ENCODE data around the gene ACRBP.

The ACRBP gene

DNA sequence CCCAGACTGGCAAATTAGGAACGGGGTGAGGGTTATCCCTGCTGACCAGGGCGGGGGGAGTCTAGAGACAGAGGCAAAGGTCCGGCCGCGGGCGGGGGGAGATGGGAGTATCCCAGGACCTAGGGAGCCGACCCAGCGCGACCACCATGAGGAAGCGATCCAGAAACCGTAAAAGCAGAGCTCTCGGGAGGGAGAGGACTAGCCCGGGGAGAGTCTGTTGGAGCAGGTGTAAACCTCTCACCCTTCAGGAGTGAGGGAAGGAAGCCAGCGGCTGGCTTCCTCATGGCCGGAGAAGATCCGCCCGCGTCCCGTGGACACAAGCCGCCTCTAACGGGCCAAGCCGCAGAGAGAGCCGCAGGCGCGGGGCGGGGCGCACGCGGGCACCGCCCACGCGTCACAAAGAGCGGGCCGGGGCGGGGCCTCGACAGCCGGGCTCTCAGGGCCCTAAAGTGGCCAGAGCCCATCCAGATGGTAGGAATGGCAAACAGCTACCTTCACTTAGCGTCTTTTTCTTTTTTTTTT, at the start of gene ACRBP:
ACRBP (minus strand) TSS at position 350 of the 522 bp plus-strand sequence; CDS start at position 284, 66 bp downstream.
- DNase-seq (ENCODE audit: low read depth), result peak; percentile 29

DNA sequence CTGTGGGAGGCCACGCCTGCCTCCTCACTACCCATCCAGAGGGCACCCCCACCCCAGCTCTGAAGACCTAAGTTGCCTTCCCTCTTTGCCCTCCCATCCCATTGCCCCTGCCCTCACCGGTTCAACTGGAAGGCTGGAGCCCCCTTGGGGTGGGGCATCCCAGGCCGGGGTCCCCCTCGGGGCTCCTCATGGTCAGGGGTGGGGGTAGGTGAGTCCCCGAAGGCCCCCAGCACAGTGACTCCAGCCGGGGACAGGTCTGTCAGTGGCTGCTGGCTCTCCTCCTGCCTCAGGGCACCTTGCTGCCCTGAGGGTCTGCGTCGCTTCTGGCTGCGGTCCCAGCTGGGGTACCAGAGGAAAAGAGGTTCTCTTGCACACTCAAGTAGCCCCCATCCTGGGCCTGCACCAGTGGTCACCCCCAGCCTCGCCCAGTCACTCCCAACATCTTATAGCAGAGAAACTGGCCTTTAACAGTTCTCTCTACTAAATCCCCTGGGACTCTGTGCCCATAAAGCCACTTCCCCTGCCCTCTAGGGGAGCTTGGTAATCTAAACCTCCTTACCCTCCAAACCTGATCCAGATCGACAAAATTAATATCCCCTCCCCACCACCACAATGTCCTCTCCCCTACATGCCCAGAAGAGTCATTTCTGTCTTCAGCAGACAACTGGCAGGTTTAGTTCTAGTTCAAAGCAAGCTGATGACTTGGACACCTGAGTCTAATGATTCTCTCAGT, 48.2 kb upstream of the ACRBP start:
- no peak for DNase-seq (ENCODE audit: low read depth)

DNA sequence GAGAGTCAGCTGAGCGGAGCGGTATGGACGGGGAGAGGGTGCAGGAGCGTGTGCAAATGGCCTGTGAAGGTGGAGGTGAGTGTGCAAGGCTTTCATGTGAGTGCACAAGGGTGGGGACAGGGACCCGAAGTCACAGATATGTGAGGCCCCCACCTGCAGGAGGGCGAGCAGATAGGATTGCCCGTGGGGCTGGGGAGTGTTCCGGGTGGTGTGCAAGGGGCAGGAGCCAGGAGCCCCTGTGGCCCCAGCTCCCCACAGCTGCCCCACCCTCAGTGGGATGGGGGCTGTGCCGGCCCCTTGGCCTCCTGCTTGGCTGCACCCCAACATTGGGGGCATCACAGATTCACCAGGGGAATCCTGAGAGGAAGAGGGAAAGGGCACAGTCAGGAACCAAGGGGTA, 47.5 kb upstream of the ACRBP start:
- no peak for DNase-seq (ENCODE audit: low read depth)

DNA sequence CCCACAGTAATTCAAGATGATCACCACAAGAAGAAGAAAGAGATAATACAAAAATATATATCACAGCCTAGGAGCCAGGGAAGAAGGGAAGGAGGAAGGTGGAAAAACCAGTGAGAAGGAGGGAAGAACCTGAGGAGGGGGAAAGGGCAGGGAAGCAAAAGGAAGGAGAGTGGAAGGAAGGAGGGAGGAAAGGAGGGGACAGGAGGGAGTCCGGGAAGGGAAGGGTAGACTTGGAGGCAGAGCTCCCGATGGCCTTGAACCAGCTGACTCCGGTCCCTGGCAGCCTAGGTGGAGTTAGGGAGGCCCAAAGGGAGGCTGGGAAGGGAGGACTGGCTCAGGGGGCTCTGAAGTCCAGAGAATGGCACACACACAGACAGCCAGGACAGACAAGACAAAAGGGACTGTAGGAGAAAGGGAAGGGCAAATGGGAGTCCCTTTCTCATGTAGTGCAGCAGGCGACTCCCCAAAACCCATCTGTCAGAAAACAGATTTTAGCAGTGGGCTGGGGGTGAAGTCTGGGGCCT, 46.7 kb upstream of the ACRBP start:
- no peak for DNase-seq (ENCODE audit: low read depth)

DNA sequence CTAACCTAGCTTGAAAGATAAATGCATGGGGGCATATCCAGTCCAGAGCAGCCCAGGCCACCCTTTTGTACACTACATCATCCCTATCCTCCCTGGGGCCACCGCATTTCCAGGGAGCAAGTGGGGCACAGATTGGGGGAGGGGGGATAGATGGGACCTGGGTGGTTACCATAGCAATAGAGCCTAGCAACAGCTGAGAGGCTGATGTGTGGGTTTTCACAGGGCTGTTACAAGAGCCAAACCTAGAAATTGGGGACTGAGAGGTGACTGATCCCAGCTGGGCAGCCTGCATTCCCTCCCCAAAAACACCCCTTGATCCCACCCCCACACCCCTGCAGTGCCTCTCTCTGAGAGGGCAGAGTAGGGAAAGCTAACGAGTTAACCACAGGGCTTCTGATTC, 45.7 kb upstream of the ACRBP start:
- DNase-seq (ENCODE audit: low read depth), result no peak

DNA sequence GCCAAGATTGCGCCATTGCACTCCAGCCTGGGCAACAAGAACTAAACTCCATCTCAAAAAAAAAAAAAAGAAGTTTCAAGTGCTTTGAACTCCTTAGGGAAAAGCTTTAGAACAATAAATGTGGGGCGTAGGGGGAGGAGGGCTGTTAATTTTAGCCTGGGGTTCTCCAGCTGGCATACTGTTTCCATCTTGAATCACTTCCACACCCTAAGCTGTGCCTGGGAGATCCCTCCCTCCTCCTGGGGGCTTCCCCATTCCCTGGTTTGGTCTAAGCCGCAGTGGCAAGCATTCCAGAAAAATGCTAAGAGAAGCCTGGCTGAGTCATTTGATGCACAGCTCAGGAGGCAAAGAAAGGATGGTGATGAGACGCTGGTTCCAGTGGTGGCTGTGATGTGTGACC, 44.2 kb upstream of the ACRBP start:
- DNase-seq (ENCODE audit: low read depth), result peak; percentile 48

DNA sequence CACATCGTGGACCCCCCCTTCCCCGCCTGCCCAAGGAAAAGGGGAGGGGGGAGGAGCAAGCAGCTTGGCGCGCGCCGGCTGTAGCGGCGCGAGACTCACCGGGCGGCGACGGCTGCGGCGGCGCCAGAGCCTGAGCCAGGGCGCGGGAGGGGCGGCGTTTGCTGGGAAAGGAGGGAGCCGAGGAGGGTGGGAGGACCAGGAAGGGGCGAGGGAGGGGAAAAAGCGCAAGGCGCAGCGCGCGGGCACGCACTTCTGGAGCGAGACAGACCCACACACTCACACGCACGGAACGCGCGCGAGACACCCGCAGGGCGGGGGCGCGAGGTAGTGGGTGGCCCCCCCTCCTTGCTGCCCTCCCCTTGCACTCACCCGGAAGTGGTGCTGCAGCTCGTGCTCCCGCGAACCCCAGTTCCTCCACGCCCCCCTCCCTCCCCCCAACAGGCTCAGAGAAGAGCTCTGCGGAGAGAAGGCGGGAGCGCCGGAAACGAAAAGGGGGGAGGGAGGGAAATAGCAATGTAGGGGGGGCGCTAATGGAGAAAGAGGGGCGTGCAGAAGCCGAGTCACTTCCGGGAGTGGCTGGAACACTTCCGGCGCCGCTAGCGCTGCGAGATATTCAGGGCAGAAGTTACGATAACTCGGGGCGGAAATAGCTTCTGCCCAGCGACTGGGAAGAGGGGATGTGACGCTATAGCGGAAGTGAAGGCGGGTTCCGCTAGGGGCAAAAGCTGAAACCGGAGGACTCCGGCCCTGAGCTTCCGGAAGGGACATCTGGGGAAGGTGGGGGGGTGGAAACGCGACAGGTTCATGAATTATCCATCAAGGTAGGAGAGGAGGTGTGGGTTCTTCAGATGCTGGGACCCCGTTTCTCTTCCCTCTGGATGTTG, 42.0 kb upstream of the ACRBP start, which contains the start of gene ZNF384:
ZNF384 (minus strand) TSS at position 377 of the 884 bp plus-strand sequence. CDS start 9,855 bp downstream, outside the sequence.
- DNase-seq (ENCODE audit: low read depth), result peak; percentile 99

DNA sequence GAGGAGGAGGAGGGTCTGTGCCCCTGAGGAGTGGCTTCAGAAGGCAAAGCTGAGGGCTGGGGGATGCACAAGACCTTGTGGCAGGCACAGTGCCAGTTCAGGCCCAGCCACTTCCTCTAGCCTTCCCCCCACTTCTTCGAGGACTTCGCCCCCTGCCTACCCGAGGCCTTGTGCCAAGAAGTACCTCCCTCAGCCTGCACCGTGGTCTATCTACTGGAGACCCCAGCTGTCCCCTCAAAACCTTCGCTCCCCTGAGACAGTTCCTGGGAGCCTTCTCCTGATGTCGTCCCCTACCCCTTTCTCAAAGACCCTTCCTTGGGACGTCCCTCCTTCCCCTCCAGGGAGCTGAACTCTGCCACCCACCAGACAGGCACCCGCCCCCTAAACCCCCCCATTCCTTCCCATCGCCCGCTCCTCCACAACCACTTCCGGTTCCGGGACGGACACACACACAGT, 41.3 kb upstream of the ACRBP start:
- DNase-seq (ENCODE audit: low read depth), result no peak

DNA sequence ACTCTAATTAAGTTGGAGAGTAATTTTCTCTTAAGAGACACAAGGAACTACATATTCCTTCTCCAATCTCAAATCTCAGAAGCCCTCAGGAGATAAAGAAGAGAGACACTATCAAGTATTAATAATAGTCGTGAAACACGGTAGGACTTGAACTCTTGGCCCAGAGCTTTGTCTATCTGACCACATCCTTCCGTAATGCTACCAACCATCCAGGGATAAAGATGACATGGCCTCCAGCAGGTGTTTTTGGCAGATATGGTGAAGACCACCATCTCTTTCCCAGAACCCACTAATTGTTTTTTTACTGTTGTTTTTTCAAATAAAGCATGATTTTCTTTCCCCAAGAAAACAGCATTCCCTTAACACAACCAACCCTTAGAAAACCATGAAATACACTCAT, 38.6 kb upstream of the ACRBP start:
- DNase-seq (ENCODE audit: low read depth), result no peak

DNA sequence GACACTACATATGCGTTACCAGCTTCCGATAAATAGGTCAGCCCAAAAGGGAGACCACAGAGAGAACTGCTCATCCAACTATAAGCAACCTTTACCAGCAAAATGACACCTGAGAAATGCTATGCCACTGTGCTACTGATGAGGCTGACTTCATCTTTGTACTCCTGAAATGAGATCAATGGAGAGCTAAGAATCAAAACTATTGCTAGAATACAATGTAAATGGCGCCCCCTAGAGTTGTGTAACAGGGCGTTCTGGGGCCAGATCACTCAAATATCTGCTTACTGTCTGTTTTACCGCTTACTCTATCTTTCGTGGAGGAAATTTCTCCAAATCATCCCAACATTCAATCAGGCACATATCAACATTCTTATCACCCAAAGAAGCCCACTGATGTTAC, 37.4 kb upstream of the ACRBP start:
- DNase-seq (ENCODE audit: low read depth), result no peak

DNA sequence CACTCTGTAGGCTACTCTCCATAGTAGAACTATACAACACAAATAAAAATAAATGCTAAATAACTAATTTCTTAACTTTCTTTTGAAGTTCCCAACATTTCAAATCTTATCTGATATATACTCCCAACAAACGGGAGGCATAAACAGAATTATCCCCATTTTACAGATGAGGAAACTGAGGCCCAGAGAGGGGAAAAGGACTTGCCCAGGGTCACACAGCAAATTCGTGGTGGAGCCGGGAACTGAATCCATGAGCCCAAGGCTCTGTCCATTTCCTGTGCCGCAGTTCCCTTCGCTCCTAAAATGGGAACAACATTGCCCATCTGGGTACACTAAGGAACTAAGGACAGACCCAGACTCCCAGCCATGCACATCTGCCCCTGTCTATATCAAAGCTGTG, 29.7 kb upstream of the ACRBP start:
- no peak for DNase-seq (ENCODE audit: low read depth)

DNA sequence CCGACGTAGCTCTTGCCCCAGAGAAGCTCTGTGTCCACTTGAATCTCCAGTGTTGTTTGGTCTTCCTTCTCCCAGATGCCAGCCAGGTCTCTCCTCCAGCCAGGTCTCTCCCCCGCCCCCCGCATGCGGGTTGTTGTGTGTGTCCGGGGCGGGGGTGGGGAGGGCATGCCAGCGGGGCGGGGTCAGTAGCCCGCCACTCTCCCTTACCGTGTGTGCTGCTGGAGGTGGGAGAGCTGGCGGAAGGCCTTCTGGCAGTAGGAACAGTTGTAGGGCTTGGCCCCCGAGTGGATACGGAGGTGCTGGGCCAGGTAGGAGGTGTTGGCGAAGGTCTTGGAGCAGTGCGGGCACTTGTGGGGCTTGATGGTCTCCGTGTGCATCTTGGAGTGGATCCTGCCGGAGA, 24.9 kb upstream of the ACRBP start:
- no peak for DNase-seq (ENCODE audit: low read depth)

DNA sequence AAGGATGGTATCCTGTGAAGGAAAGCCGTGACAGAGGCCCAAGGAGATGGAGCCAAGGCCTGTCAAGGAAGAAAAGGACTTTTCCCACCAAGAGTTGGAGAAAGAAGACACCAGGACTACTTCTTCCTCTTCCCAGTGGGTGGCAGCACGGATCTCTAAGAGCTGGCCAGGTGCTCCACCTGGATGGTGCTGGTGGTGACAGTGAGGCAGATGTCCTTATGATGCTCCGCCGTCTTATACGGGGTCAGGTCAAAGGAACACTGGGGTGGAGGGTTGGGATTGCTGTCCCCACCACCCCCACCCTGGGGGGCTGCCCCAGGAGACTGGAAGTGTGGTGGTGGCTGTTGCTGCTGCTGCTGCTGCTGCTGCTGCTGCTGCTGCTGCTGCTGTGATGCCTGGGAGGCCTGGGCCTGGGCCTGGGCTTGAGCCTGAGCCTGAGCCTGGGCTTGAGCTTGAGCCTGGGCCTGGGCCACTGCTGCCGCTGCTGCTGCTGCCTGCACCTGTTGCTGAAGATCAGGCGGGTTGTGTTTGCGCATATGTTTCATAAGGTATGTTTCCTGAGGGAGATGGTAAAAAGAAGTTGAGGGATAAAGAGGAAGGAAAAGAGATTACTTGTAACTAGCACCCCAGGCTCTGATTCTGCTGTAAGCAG, 20.5 kb upstream of the ACRBP start:
- no peak for DNase-seq (ENCODE audit: low read depth)

DNA sequence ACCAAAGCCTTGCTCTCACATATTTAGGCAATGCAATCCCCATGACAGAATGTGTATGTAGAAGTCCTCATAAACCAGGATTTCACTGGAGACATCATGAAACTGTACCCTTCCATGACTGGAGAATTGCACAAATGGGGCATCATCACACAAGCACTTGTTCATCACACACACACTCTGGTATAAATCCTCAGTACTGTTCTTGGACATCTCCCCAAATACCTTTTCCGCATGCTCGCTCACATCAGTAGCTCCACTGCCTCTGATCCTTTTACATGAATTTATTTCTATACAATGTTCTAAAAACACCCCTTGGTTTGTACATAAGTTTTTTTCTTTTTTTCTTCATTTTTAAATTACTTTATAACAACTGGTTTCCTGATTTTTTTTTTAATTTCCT, 19.0 kb upstream of the ACRBP start:
- DNase-seq (ENCODE audit: low read depth), result no peak

DNA sequence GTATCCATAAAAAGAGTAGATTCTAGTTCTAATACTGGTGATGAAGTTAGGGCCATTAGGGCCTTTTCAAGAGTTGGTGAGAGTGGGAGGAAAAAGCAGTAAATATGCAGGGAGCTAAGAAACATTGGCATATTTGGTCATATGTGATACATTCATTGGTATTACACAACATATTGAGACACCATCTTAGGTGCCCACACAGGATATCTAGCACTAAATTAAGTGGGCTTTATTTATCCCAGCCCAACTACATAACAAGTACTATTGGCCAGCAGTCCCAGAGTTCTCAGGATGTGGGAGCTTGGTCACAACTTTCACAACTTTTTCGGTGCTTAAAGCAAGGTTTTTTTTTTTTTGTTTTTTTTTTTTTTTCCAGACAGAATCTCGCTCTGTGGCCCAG, 17.7 kb upstream of the ACRBP start:
- DNase-seq (ENCODE audit: low read depth), result no peak

DNA sequence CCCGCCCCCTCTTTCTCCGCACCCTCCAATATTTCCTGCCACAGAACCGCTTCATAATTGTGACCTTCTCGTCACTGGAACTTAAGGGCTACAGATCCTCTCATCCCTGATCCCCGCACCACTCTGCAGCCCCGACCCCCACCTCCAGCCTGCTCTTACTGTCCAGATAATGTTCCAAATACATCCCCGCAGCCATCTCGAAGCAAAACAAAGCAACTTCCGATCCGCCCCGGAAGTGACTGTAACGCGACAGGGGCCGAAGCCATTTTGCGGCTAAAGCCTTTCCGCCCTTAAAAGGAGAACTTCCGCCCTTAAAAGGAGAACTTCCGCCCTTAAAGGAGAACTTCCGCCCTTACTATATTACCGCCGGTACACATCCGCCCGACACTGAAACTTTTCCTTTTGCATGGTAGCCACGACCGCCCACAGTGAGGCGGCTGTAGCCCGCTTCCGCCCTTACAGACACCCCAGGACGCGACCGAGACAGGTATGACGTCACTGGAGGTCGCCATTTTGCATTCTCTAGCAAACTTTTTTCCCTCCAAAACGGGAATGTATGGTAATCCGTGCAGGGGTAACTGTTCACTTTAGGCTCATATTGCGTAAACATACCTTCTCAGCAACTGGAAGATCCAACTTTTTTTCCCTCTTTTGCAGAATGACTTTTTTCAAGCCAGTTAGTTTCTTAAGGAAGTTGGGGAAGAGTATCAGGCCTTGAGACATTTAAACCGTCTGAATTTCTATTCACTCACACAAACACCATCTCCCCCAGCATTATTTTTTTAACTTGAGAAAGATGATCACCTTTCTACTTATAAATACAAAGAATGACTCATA, 15.9 kb upstream of the ACRBP start, which contains the start of gene ING4:
ING4 (minus strand) TSS at position 214 of the 837 bp plus-strand sequence; CDS start at position 196, 18 bp downstream.
- peak; percentile 99 for DNase-seq (ENCODE audit: low read depth)

DNA sequence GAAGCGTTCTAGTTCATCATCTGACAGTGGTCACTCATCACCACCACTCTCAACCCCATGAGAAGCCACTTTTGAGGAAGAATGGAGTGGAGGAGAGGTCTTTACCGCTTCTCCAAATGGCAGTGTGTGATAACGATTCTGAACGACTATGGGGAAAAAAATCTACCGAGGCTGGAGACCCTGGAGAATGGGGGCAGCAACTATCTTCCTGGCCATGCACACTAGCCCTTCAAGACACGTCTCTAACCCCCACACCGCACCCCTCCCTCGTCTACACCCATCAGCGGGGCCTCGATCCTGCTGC, 15.3 kb upstream of the ACRBP start:
- no peak for DNase-seq (ENCODE audit: low read depth)

DNA sequence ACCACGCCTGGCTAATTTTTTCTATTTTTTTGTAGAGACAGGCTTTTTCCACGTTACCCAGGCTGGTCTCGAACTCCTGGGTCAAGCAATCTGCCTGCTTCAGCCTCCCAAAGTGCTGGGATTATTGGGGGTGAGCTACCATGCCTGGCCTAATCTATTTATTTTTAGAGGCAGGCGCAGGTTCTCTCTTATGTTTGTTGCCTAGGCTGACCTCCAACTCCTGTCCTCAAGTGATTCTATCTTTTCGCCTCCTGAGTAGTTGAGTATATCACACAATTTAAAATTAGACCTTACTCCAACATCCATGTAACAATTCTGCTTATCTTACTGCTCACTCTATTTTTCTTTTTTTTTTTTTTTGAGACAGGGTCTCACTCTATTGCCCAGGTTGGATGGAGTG, 6.8 kb upstream of the ACRBP start:
- DNase-seq (ENCODE audit: low read depth), result no peak

DNA sequence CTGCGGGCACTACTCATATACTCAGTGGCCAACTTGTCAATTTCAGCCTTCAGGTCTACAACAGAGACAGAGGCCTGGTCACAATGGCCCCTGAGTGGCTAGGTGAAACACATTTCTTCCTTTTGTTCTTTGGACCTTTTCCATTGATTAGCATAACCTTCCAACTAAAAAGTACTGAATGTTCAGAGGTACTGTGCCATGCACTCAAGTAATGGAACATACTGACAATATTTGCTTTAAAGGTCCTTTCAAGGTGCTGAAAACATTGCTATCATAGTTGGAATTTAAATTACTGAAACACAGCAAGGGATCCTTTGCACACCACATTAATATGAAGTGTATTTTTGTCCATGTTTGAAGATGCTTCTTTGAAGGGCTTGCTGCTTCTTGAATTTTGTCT, 6.1 kb upstream of the ACRBP start:
- DNase-seq (ENCODE audit: low read depth), result no peak

DNA sequence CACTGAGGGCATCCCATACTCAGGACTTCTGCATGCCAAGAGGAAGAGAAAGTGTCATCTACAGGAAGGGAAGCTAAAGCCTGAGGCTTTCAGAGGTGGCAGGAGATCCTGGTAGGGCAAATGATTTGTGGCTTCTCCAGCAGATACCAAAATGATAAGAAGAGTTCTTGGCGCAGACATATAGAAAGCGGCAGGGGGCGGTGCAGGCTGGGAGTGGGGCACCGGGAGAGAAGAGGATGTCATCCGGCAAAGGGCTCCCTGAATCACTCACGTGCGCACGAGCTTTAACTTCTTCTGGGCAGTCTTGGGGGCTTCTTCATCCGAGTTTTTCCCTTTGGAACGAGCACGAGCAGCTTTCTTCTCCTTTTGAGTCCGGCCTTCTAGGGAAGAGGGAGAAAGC, 5.2 kb upstream of the ACRBP start:
- no peak for DNase-seq (ENCODE audit: low read depth)

DNA sequence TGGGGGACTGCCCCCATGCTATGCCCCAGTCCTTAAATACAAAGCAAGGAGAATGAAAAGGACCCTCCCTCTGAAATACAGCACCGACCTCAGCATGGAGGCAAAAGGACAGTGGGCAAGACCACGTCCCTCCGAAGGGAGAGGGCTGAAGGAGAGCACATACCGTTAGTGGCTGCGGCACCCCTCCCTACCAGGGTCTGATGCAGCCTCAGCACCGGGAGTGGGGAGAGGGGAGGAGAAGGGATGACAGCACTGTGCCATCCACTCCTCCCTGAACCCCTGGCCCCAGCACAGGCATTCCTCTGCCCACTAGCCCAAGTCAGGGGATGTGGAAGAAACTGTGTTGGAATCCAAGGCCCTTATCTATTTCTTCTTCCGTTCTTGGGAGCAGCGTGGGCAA, 3.6 kb upstream of the ACRBP start:
- no peak for DNase-seq (ENCODE audit: low read depth)
